Dedifferentiated amniotic fluid mesenchymal stem cell (primary cell): ENCODE measurements around the gene SPATA20.

Experiments used
- DNase-seq: peaks from one replicate; pipeline ENCODE4 v3.0.0-alpha.2; 2016; ENCODE audit errors: extremely low spot score

SPATA20 gene

DNA sequence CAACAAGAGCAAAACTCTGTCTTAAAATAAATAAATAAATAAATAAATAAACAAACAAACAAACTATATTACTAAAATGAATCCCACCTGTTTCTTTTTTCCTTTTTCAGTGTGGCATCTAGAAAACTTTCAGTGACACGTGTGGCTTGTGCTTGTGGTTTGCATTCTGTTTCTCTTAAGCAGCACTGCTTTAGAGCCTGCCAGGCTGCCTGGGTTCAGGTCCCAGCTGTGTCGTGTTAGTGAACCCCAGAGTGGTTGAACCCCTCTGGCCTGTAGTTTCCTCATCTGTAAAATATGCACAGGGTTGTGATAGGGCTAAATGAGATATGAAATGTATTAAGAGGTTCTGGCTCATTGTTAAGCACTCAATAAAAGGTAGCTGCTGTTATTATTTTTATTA lies 26.5 kb upstream of the SPATA20 start:
- DNase-seq: no peak

DNA sequence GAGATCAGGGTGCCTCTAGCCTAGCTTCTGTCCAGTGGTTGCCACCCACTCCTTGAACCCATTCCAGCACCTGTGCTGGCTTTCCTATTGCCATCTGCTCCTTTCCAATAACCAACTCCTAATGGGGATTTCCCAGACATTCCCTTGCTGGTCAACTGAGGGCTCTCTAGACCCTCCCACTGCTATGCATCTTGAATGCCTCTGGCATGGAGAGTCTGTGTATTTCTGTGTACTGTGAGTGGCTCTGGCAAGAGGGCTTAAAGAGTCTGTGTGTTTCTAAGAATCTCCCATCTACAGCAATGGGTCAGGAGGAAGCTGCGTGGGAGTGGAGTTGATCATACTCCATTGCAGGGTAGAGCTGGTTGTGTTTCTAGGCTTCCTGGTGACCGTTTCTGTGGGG lies 25.5 kb upstream of the SPATA20 start:
- DNase-seq: no peak

- no peak for DNase-seq
These were observed 24.2 kb upstream of the SPATA20 start for GRCh38 chr17:50522766-50523165.

DNA sequence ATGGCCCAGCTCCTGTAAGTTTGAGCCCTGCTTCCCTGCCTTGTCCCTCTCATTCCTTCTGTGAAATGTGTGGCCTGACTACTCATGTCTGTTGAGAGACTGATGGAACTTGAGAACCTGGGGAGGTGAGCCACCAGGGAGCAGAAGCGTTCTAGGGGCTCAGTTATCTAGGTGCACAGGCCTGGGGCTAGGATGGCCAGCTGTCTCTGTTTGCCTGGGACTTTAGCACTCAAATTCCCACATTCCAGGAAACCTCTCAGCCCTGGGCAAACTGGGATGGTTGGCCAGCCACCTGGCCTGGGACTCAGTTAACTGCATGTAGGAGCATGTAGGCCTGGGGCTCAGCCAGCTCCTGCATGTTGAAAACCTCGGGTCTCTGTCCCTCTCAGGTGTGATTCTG lies 23.8 kb upstream of the SPATA20 start:
- no peak for DNase-seq

DNA sequence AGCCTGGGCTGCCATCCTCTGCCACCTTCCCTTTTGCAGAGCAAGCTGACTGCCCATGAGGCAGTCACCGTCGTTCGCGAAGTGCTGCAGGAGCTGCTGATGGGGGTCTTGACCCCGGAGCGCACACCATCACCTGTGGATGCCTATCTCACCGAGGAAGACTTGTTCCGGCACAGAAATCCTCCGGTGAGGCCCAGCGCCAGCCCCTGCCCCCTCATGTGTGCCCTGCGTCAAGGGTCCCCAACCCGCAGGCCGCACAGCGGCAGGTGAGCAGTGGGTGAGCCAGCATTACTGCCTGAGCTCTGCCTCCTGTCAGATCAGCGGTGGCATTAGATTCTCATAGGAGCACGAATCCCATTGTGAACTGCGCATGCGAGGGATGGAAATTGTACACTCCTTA lies 22.1 kb upstream of the SPATA20 start:
- DNase-seq: no peak

DNA sequence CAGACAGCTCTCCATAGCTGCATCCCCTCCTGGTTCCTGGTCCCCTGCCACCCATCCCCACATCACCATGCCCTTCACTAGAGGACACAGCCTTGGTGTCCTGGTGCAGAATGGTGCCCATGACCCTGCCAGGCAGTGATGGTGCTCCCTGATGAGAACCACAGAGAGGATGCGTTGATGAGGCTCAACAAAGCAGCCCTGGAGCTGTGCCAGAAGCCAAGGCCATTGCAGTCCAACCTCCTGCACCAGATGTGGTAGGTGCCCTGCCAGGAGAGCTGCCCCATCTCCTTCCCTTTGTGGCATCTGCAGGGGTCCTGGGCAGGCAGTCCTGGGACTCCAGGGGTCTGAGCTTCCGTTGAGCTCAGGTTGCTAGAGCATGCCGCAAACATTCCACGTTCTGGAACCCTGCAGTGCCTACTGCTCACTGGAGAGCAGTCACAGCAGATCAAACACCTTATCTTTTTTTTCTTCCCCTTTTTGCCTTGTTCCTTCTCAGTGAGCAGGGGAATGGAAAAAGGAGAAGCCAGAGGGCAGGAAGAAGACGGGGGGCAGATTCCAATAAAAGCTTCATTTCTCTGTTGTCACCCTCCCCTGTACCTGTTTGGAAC lies 19.7 kb upstream of the SPATA20 start:
- no peak for DNase-seq

GRCh38 chr17:50527949-50528474 lies 19.0 kb upstream of the SPATA20 start:
- no peak for DNase-seq

- DNase-seq: no peak
These were observed 17.1 kb upstream of the SPATA20 start for GRCh38 chr17:50529849-50530248.

DNA sequence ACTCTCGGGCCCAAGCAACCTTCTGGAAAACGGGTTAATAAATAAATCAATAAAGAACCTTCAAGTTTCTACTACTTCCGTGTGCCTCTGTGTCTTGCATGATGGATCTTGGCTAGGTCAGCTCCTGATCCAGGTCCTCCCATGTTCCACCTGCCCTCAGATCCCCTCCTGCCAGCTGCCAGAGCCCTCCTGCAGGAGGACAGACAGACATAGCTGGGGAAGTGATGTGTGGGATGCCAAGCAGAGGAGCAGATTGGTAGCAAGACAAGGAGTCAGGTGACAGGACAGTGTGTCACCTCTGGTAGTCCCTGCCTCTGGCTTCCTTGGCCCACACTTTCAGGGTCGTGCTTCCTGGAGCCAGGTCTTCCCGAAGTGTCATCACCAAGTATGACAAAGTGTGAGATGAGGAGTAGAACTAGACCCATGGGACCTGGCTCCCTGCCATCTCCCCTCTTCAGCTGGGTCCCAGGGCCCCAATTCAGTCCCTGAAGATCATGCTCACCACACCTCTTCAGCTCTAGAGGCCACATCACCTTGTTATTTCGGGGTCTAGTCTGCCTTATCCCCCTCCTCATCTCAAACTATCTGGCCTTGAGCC lies 15.4 kb upstream of the SPATA20 start:
- DNase-seq: no peak

GRCh38 chr17:50532452-50533024 lies 14.4 kb upstream of the SPATA20 start, which contains the start of gene EPN3:
Gene EPN3, plus strand, starts transcription at chr17:50532735. Its CDS starts 3,822 bp downstream, at chr17:50536557.
- no peak for DNase-seq

- no peak for DNase-seq
These were observed 13.8 kb upstream of the SPATA20 start for GRCh38 chr17:50533185-50533584.

- no peak for DNase-seq
These were observed 13.2 kb upstream of the SPATA20 start for GRCh38 chr17:50533720-50534148.

GRCh38 chr17:50534222-50534978 lies 12.6 kb upstream of the SPATA20 start:
- DNase-seq: no peak

GRCh38 chr17:50534979-50535326 lies 12.0 kb upstream of the SPATA20 start:
- no peak for DNase-seq

DNA sequence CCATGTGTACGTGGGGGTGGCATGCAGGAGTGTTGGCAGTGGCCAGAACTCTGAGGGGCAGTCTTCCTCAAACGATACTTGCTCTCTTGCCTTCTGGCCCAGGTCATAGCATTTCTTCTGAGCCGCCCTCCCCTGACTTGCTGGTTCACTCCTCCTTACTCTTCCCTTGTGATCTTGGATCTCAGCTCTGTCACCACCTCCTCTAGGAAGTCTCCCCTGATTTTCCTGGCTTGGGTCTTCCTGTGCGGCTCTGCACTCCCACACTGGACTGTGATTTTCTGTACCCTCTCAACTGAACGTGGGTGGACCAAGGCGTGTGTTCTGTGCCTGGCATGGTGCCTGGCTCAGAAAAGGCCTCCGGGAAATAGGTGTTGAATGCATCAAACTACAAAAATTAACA lies 11.6 kb upstream of the SPATA20 start:
- DNase-seq: no peak

DNA sequence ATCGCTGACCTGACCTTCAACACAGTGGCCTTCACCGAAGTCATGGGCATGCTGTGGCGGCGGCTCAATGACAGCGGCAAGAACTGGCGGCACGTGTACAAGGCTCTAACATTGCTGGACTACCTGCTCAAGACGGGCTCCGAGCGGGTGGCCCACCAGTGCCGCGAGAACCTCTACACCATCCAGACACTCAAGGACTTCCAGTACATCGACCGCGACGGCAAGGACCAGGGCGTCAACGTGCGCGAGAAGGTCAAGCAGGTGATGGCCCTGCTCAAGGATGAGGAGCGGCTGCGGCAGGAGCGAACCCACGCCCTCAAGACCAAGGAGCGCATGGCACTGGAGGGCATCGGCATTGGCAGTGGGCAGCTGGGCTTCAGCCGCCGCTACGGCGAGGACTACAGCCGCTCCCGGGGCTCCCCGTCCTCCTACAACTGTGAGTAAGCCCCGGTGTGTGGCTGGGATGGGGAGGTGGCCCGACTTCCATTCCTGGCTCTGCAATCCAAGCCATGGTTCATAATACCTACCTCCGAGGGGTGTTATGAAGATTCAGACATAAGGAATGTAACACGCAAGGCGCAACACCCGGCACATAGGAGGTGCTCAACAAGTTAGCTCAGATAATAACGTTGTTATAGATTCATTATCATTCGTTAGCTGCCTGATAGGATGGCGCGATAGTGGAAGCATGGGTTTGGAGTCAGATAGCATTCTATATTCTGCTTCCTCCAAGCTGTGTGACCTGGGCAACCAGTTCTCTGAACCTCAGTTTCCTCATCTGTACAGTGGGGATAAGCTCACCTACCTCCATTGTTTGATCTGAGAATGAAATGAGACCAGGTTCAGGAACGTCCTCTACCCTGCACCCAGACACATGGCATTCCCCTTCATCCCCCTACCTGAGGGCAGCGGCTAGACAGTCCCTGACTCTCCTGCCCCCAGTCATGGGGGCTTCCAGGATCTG lies 10.0 kb upstream of the SPATA20 start:
- DNase-seq: no peak

DNA sequence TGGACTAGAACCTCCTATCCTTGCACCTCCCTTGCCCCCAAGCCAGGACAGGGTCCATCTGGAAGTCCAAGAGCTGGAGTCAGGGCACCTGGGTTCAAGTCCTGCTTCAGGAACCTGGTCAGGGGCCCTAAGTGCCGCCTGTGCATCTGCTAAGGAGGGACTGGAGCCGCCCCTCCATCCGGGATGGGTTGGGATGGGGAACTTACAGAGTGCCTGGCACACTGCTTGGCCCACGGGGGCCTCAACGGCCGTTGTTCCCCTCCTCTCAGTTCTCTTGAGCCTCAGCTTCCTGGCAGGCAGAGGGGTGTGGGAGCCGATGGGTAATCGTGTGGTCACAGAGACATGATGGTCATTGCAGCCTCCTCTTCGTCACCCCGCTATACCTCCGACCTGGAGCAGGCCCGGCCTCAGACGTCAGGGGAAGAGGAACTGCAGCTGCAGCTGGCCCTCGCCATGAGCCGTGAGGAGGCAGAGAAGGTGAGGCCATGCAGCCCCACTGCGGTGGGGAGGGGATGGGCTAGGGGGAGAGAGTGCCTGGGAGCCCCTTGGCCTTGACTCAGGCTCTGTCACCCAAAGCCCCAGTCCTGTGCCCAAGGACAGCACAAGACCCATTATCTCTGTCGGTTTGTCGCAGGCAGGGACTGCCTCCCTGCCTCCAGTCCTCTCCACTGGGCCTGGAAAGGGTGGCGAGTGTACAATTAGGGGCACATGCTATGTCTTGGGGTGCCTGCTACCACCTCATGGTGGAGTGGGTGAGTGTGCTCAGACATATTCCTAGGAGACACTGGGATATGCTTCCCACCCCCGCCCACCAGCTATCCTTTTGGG lies 9.0 kb upstream of the SPATA20 start:
- no peak for DNase-seq

DNA sequence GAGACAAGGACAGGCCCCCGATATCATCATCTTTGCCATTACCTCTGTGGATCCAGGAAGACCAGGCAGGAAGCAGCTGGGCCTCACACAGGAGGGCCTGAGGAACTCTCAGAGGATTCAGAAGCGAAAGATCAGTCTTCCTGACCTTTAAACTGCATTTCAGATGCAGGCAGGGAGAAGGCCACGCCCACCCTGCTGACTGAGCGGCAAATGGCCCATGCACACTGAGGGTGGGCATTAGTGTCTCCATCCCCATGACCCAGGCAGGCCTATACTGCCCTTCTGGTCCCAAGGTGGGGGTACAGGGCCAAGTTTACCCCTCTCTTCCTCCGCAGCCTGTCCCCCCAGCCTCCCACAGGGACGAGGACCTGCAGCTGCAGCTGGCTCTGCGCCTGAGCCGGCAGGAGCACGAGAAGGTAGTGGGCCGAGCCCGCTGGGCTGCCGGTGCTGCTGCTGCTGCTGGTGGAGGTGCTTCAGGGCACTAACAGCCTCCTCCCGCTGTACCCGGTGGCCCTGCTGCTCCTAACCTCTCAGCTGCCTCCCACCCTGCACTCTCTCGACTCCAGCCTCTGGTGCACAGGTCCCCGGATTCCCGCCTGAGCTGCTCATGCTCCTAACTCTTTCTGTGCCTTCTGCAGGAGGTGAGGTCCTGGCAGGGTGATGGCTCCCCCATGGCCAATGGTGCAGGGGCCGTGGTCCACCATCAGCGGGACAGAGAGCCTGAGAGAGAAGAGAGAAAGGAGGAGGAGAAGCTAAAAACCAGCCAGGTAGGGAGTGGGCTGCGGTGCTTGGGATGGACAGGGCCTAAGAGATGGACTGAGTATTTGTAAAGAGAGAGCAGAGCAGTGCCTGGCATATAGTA lies 8.2 kb upstream of the SPATA20 start:
- DNase-seq: no peak

GRCh38 chr17:50539762-50540559 lies 7.0 kb upstream of the SPATA20 start:
- DNase-seq: no peak
